ENCODE data around the gene GMDS. TPM values are rescaled to one million over a fixed set of nuclear protein-coding genes. Genes with fewer than 3 reads are reported as not detected.

Gene GMDS
- total and polyA plus RNA-seq, 2 of the 13 experiments (the other 11 are each of a cell fraction or from before 2014, with no cell fraction given), result 64.4 to 112 TPM

DNA sequence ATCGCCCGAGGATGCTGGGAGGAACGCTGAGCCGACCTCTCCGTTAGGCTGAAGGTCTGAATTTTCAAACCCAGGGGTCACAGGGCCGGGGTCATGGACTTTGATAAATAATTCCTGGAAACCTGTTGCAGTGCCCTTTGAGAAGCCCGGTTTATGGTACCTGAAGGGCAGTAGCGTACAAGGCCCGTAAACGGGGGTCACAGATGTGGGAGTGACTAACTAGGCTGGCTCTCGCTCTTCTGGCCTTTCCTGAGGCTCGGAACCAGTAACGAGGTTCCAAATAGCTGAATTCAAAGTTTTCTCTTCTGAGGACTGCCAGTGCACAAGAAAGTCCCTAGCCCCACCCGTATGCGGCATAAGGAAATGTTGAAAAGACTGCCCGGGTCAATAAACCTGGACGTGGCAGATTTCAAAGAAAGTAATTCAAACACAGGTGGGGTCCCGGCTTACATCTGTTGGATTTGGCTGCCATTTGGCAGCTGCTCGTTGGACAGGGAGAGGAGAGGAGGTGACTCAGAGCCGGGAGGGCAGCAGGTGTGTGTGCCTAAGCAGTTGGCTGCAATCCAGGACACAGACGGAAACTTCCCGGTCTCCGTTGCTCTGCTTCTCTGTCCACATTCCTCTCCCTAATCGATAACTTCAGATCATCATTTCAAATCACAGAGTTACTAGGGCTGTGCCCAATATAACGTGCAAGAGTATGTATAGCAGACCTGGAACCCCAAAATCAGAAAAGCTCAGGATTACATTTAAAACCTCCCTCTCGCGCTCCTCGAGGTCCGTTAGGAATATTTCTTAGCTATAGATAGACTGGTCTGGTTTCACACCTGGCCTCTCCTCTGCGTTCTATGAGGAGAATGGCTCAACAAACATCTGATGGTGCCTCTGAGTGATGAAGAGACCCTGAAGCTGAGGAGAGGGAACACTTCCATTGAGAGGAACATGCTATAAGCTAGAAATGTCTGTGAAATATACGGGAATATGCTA lies 765 bp upstream of the GMDS start (continued):
- TF ChIP-seq, protein P1, sequence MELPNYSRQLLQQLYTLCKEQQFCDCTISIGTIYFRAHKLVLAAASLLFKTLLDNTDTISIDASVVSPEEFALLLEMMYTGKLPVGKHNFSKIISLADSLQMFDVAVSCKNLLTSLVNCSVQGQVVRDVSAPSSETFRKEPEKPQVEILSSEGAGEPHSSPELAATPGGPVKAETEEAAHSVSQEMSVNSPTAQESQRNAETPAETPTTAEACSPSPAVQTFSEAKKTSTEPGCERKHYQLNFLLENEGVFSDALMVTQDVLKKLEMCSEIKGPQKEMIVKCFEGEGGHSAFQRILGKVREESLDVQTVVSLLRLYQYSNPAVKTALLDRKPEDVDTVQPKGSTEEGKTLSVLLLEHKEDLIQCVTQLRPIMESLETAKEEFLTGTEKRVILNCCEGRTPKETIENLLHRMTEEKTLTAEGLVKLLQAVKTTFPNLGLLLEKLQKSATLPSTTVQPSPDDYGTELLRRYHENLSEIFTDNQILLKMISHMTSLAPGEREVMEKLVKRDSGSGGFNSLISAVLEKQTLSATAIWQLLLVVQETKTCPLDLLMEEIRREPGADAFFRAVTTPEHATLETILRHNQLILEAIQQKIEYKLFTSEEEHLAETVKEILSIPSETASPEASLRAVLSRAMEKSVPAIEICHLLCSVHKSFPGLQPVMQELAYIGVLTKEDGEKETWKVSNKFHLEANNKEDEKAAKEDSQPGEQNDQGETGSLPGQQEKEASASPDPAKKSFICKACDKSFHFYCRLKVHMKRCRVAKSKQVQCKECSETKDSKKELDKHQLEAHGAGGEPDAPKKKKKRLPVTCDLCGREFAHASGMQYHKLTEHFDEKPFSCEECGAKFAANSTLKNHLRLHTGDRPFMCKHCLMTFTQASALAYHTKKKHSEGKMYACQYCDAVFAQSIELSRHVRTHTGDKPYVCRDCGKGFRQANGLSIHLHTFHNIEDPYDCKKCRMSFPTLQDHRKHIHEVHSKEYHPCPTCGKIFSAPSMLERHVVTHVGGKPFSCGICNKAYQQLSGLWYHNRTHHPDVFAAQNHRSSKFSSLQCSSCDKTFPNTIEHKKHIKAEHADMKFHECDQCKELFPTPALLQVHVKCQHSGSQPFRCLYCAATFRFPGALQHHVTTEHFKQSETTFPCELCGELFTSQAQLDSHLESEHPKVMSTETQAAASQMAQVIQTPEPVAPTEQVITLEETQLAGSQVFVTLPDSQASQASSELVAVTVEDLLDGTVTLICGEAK (IDR thresholded peaks at IDR 0.05), result no peak
- TF ChIP-seq, protein P1 (CRISPR knock-in tag; IDR thresholded peaks at IDR 0.05), result no peak; the same call in 1 of the 2 replicates
- no peak for TF ChIP-seq RFX1 (IDR thresholded peaks at IDR 0.05)
- peak; percentile 62 to 66 for TF ChIP-seq POLR2A (IDR thresholded peaks at IDR 0.05; ENCODE audit: insufficient read depth in 1 of 2, low read depth in 2 of 2, low read length in 2 of 2)
- no peak for TF ChIP-seq SP140L (CRISPR knock-in tag; IDR thresholded peaks at IDR 0.05; ENCODE audit: borderline replicate concordance)
- no peak; the same call in 1 of the 2 replicates for TF ChIP-seq ZNF766 (CRISPR knock-in tag; IDR thresholded peaks at IDR 0.05; ENCODE audit: borderline replicate concordance)
- no peak for TF ChIP-seq ZNF83 (CRISPR knock-in tag; IDR thresholded peaks at IDR 0.05; ENCODE audit: borderline replicate concordance)
- no peak for TF ChIP-seq ISX (CRISPR knock-in tag; conservative IDR thresholded peaks at IDR 0.05)
- no peak for TF ChIP-seq ZNF496 (CRISPR knock-in tag; IDR thresholded peaks at IDR 0.05; ENCODE audit: insufficient replicate concordance)
- TF ChIP-seq MED13 (CRISPR knock-in tag; IDR thresholded peaks at IDR 0.05), result peak; percentile 72; the same call in 1 of the 2 replicates
- TF ChIP-seq, protein P2, sequence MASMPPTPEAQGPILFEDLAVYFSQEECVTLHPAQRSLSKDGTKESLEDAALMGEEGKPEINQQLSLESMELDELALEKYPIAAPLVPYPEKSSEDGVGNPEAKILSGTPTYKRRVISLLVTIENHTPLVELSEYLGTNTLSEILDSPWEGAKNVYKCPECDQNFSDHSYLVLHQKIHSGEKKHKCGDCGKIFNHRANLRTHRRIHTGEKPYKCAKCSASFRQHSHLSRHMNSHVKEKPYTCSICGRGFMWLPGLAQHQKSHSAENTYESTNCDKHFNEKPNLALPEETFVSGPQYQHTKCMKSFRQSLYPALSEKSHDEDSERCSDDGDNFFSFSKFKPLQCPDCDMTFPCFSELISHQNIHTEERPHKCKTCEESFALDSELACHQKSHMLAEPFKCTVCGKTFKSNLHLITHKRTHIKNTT (CRISPR knock-in tag; IDR thresholded peaks at IDR 0.05), result no peak
- TF ChIP-seq PCBP1 (IDR thresholded peaks at IDR 0.05; ENCODE audit: borderline replicate concordance, low read depth, low read length), result no peak
- peak; percentile 26; the same call in 1 of the 2 replicates for TF ChIP-seq MEF2D (CRISPR knock-in tag; IDR thresholded peaks at IDR 0.05)
- TF ChIP-seq, protein P3, sequence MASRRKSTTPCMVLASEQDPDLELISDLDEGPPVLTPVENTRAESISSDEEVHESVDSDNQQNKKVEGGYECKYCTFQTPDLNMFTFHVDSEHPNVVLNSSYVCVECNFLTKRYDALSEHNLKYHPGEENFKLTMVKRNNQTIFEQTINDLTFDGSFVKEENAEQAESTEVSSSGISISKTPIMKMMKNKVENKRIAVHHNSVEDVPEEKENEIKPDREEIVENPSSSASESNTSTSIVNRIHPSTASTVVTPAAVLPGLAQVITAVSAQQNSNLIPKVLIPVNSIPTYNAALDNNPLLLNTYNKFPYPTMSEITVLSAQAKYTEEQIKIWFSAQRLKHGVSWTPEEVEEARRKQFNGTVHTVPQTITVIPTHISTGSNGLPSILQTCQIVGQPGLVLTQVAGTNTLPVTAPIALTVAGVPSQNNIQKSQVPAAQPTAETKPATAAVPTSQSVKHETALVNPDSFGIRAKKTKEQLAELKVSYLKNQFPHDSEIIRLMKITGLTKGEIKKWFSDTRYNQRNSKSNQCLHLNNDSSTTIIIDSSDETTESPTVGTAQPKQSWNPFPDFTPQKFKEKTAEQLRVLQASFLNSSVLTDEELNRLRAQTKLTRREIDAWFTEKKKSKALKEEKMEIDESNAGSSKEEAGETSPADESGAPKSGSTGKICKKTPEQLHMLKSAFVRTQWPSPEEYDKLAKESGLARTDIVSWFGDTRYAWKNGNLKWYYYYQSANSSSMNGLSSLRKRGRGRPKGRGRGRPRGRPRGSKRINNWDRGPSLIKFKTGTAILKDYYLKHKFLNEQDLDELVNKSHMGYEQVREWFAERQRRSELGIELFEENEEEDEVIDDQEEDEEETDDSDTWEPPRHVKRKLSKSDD (CRISPR knock-in tag; IDR thresholded peaks at IDR 0.05; ENCODE audit: low read depth), result peak; percentile 34; the same call in 1 of the 2 replicates
- TF ChIP-seq ZNF709 (CRISPR knock-in tag; IDR thresholded peaks at IDR 0.05), result no peak
- TF ChIP-seq TBL1XR1 (IDR thresholded peaks at IDR 0.05; ENCODE audit: borderline replicate concordance, low read length, partially characterized antibody), result no peak
